Endothelial cell of umbilical vein (primary cell): Measurements from ENCODE around the gene DNAH10. TPM values are rescaled to one million over a fixed set of nuclear protein-coding genes. Genes with fewer than 3 reads are reported as not detected.

Experiments used
- BruUV-seq: library from RNA; stranded (reverse); fragments of 400-500 nt; replicated peaks from 2 replicates; lab custom pipeline; 2021; lab: Mats Ljungman, UMichigan
- CTCF ChIA-PET: fragments of 300-600, 350-600 bp; sonication (Branson Sonifier 250); formaldehyde crosslinking; loops from one replicate; lab custom pipeline; 2021; ENCODE audit warnings: antibody characterized with exemption, inconsistent platforms; lab: Charles Lee
- POLR2A ChIA-PET: fragments of 300-600, 350-600 bp; sonication (Branson Sonifier 250); formaldehyde crosslinking; loops from one replicate; lab custom pipeline; 2021; ENCODE audit warnings: antibody characterized with exemption, inconsistent platforms; lab: Charles Lee
- DNase-seq: peaks from one replicate; pipeline ENCODE4 v3.0.0-alpha.2; 2011; ENCODE audit warnings: low read depth, low spot score
- FAIRE-seq: peaks from 2 replicates; lab custom pipeline; 2011; peaks lifted over from hg19 to GRCh38; lab: Jason Lieb, UNC
- H2AFZ ChIP-seq: 2 replicates; pipeline ENCODE4 v1.6.0; 2012; ENCODE audit warnings: low read depth, low read length, control low read depth, inconsistent platforms
- H3K27ac ChIP-seq: 2 replicates; pipeline ENCODE4 v1.5.1; 2011; ENCODE audit warnings: low read depth, mild to moderate bottlenecking, control low read depth, low read length, moderate library complexity; ENCODE audit not compliant: insufficient read depth
- H3K27me3 ChIP-seq, 2 experiments: 2 replicates each; pipeline versions ENCODE4 v1.6.0 to v1.6.1; 2011; ENCODE audit warnings: low read length in 2 of 2, mixed read lengths in 1 of 2; ENCODE audit not compliant: control insufficient read depth in 2 of 2, insufficient read depth in 2 of 2
- H3K36me3 ChIP-seq, 2 experiments: 2 replicates in 1 of 2; 3 replicates in 1 of 2; pipeline ENCODE4 v1.5.1; 2011; ENCODE audit warnings: low read length in 2 of 2, mild to moderate bottlenecking in 1 of 2, moderate library complexity in 1 of 2; ENCODE audit not compliant: control insufficient read depth in 2 of 2, insufficient read depth in 2 of 2; ENCODE audit errors: extremely low read depth in 1 of 2
- H3K4me1 ChIP-seq: 3 replicates; pipeline ENCODE4 v1.5.1; 2011; ENCODE audit warnings: mild to moderate bottlenecking, low read length; ENCODE audit not compliant: control insufficient read depth, insufficient read depth; ENCODE audit errors: extremely low read depth
- H3K4me2 ChIP-seq: 2 replicates; pipeline ENCODE4 v1.6.1; 2011; ENCODE audit warnings: low read length, control low read depth, mixed read lengths; ENCODE audit not compliant: insufficient read depth
- H3K4me3 ChIP-seq, 3 experiments: fragments of 200-600 bp in 1 of 3; sonication (generic), shearing (Covaris generic) in 1 of 3; replicated peaks in 1 of 3; 2 replicates each; pipeline ENCODE4 v1.5.1; 2011 to 2016; ENCODE audit warnings: control low read depth in 3 of 3, low read length in 3 of 3, mild to moderate bottlenecking in 2 of 3, inconsistent platforms in 1 of 3, low read depth in 1 of 3, moderate library complexity in 1 of 3; ENCODE audit not compliant: insufficient read depth in 1 of 3
- H3K79me2 ChIP-seq: 2 replicates; pipeline ENCODE4 v1.6.0; 2012; ENCODE audit warnings: low read length, inconsistent platforms; ENCODE audit not compliant: control insufficient read depth, insufficient read depth
- H3K9ac ChIP-seq: replicated peaks from 2 replicates; pipeline ENCODE3; 2011; ENCODE audit warnings: low read length, control low read depth; ENCODE audit not compliant: insufficient read depth; ENCODE audit errors: extremely low read depth
- H3K9me1 ChIP-seq: replicated peaks from 3 replicates; pipeline ENCODE4 v1.6.0; 2011; ENCODE audit warnings: mild to moderate bottlenecking, low read length; ENCODE audit not compliant: control insufficient read depth, insufficient read depth; ENCODE audit errors: extremely low read depth
- H3K9me3 ChIP-seq: replicated peaks from 2 replicates; pipeline ENCODE4 v1.5.1; 2012; ENCODE audit warnings: low read length, inconsistent platforms; ENCODE audit not compliant: control insufficient read depth, insufficient read depth
- H4K20me1 ChIP-seq: replicated peaks from 2 replicates; pipeline ENCODE3; 2011; ENCODE audit warnings: mild to moderate bottlenecking, low read length; ENCODE audit not compliant: control insufficient read depth, insufficient read depth; ENCODE audit errors: extremely low read depth
- CTCF ChIP-seq, 2 donors: IDR thresholded peaks; 1 replicate in 1 of 2; 2 replicates in 1 of 2; pipeline ENCODE4 v1.5.1; 2011; ENCODE audit warnings: low read length in 2 of 2, mild to moderate bottlenecking in 2 of 2, moderate library complexity in 2 of 2, control low read depth in 1 of 2, inconsistent platforms in 1 of 2, low read depth in 1 of 2; ENCODE audit not compliant: insufficient read depth in 1 of 2; ENCODE audit errors: extremely low read depth in 1 of 2
- EZH2 ChIP-seq: IDR thresholded peaks from 2 replicates; pipeline ENCODE4 v1.6.1; 2012; ENCODE audit warnings: borderline replicate concordance, low read depth, mild to moderate bottlenecking, moderate library complexity, low read length, inconsistent platforms; ENCODE audit not compliant: severe bottlenecking
- FOS ChIP-seq: IDR thresholded peaks from 2 replicates; pipeline ENCODE4 v1.6.1; 2011; ENCODE audit warnings: mild to moderate bottlenecking, low read length, moderate library complexity, borderline replicate concordance; ENCODE audit not compliant: insufficient read depth
- GATA2 ChIP-seq: IDR thresholded peaks from 2 replicates; pipeline ENCODE4 v1.7.0; 2011; ENCODE audit warnings: low read depth, mild to moderate bottlenecking, moderate library complexity, mixed read lengths, low read length; ENCODE audit not compliant: insufficient read length, insufficient read depth
- JUN ChIP-seq: IDR thresholded peaks from 2 replicates; pipeline ENCODE4 v1.6.1; 2011; ENCODE audit warnings: borderline replicate concordance, low read depth; ENCODE audit not compliant: insufficient read length, insufficient read depth
- MAX ChIP-seq: IDR thresholded peaks from 2 replicates; pipeline ENCODE4 v1.6.1; 2011; ENCODE audit not compliant: insufficient read depth, insufficient read length
- MYC ChIP-seq: IDR thresholded peaks from one replicate; pipeline ENCODE4 v1.6.1; 2011; ENCODE audit warnings: mild to moderate bottlenecking, low read depth, low read length
- POLR2A ChIP-seq: IDR thresholded peaks from 2 replicates; pipeline ENCODE4 v1.6.1; 2012; ENCODE audit warnings: low read depth, mild to moderate bottlenecking, control low read depth, low read length
- POLR2AphosphoS5 ChIP-seq: IDR thresholded peaks from 2 replicates; pipeline ENCODE4 v1.6.1; 2012; ENCODE audit warnings: low read depth, mild to moderate bottlenecking, control low read depth, low read length, moderate library complexity; ENCODE audit not compliant: insufficient read depth
- dilution Hi-C: fragments of 300-500 bp; cut with MboI; formaldehyde crosslinking; loops from one replicate; pipeline ENCODE4 v1.15.0; 2019; ENCODE audit warnings: low sequenced_read_pairs; ENCODE audit not compliant: extremely low pct_ligation_motif_present
- intact Hi-C: fragments of 100-400 bp; cut with micrococcal nuclease; formaldehyde crosslinking; loops from one replicate; pipeline ENCODE4 v1.10.0; 2022
- polyA plus RNA-seq, 4 experiments: library from polyadenylated mRNA; depleted of rRNA in 3 of 4; stranded (reverse) in 3 of 4; unstranded in 1 of 4; fragments of >200 nt; gene quantifications; 2 replicates each; pipeline versions ENCODE4 v1.2.1 to v1.2.3, GENCODE V29; 2011 to 2012; ENCODE audit warnings: missing spikeins in 1 of 4
- total RNA-seq: library from RNA; stranded (reverse); gene quantifications from 2 replicates; pipeline ENCODE4 v1.2.3, GENCODE V29; 2021

Gene DNAH10
- total and polyA plus RNA-seq, 2 donors (not counting 3 experiments of a cell fraction or from before 2014, with no cell fraction given) = 0.04 to 0.31 TPM

GRCh38 chr12:123873793-123874192, 111.7 kb downstream of the DNAH10 start:
- intact Hi-C loops (no loop called here), dilution Hi-C loops (no loop called here)
- ChIA-PET POLR2A (no interaction called here), CTCF (no interaction called here)
- H3K4me2 ChIP-seq = no peak overlapping the region
- no peaks in the 10 kb centered on the region for H3K9me1 ChIP-seq
- H3K36me3 ChIP-seq = no peaks in the 10 kb centered on the region
- BruUV-seq = no TSS peak
- no peaks in the 10 kb centered on the region for H3K4me1 ChIP-seq
- no peak overlapping the region for H3K9ac ChIP-seq
- TF ChIP-seq MAX (no peak), POLR2AphosphoS5 (no peak), POLR2A (no peak), CTCF (IDR thresholded peaks at IDR 0.05; ENCODE audit: extremely low read depth in 1 of 2, insufficient read depth in 1 of 2, low read depth in 1 of 2, low read length in 2 of 2) (no peak), MYC (no peak)
- H3K79me2 ChIP-seq = no peaks in the 10 kb centered on the region
- H3K27ac ChIP-seq = no peak overlapping the region
- no peaks in the 10 kb centered on the region for H3K9me3 ChIP-seq
- H4K20me1 ChIP-seq = no peaks in the 10 kb centered on the region
- peaks cover 0 to 2% of the 10 kb centered on the region in 2 experiments for H3K27me3 ChIP-seq
- no peak for FAIRE-seq
- H3K4me3 ChIP-seq = no peak overlapping the region
- no peak for DNase-seq
- no peak overlapping the region for H2AFZ ChIP-seq

- H3K4me3 ChIP-seq = no peak overlapping the region
- H3K27ac ChIP-seq = no peak overlapping the region
- no peaks in the 10 kb centered on the region for H3K9me3 ChIP-seq
- H3K36me3 ChIP-seq = no peaks in the 10 kb centered on the region
- no peaks in the 10 kb centered on the region for H3K79me2 ChIP-seq
- FAIRE-seq (no peak), DNase-seq (no peak)
- H3K4me2 ChIP-seq = no peak overlapping the region
- H3K9me1 ChIP-seq = no peaks in the 10 kb centered on the region
- no peak overlapping the region for H3K9ac ChIP-seq
- TF ChIP-seq JUN (no peak), FOS (no peak), EZH2 (no peak), POLR2A (no peak), GATA2 (no peak), CTCF (IDR thresholded peaks at IDR 0.05; ENCODE audit: extremely low read depth in 1 of 2, insufficient read depth in 1 of 2, low read depth in 1 of 2, low read length in 2 of 2) (no peak), MYC (no peak), POLR2AphosphoS5 (no peak), MAX (no peak)
- H2AFZ ChIP-seq = no peak overlapping the region
- ChIA-PET CTCF (no interaction called here), POLR2A (no interaction called here)
- dilution Hi-C loops (no loop called here), intact Hi-C loops (no loop called here)
- H3K27me3 ChIP-seq = no peaks in the 10 kb centered on the region
- H4K20me1 ChIP-seq = no peaks in the 10 kb centered on the region
- H3K4me1 ChIP-seq = no peaks in the 10 kb centered on the region
- no TSS peak for BruUV-seq
These were observed 115.9 kb downstream of the DNAH10 start for GRCh38 chr12:123877968-123878367.
